ENCODE data around the gene SMKR1.
"Not testable (repeated sequence)": the region's sequence is repeated elsewhere in the genome, so short reads cannot be mapped to it uniquely, and the experiment has no call there.

SMKR1 gene

DNA sequence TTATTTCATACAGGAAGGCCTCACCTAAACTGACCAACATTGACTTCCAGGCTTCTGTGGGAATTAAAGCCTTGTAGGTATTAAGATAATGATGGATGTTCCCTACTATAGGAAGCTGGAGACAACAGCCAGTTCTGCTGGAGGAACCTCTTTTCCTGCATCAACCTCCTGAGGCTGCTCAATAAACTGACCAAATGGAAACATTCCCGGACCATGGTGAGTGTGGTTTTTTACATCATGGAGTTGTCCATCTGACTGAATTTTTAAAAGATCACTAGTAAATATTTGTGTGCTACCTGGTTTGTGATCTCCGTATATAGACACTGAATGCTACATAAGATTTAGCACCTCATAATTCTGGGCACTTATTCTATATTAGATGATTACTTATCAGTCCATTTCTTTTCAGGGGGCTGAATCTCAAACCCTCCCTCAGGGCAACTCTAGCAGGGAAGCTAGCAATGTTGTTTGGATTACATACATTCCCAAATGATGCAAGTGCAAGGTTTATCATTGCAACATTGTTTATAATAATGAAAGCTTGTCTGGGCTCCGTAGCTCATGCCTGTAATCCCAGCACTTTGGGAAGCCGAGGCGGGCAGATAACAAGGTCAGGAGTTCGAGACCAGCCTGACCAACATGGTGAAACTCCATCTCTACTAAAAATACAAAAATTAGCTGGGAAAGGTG, 21.5 kb upstream of the SMKR1 start:
- FAIRE-seq = no peak
- no peak for DNase-seq (ENCODE audit: insufficient read length, low spot score)

DNA sequence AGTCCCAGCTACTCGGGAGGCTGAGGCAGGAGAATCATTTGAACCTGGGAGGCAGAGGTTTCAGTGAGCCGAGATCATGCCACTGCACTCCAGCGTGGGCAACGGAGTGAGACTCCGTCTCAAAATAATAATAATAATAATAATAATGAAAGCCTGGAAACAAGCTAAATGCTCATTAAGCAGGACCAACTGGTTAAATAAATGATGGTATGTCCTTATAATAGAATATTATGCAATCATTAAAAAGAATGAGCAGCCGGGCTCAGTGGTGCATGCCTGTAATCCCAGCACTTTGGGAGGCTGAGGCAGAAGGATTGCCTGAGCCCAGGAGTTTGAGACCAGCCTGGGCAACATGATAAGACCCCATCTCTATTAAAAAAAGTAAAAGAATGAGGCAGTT, 21.0 kb upstream of the SMKR1 start:
- not testable (repeated sequence) for FAIRE-seq; DNase-seq (ENCODE audit: insufficient read length, low spot score)

DNA sequence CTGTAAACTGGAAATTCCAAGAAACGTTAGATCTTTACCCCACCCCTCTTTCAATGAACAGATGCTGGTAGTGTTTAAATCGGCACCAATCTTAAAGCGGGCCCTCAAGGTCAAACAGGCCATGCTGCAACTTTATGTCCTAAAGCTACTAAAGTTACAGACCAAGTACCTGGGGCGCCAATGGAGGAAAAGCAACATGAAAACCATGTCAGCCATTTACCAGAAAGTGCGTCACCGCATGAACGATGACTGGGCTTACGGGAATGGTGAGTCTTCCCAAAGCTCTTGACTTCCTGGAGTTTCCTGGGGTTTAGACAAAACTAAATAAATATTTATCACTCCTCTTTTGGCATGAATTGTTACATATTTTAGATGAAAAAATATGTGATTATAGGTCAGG, 19.6 kb upstream of the SMKR1 start:
- FAIRE-seq = no peak
- no peak for DNase-seq (ENCODE audit: insufficient read length, low spot score)

DNA sequence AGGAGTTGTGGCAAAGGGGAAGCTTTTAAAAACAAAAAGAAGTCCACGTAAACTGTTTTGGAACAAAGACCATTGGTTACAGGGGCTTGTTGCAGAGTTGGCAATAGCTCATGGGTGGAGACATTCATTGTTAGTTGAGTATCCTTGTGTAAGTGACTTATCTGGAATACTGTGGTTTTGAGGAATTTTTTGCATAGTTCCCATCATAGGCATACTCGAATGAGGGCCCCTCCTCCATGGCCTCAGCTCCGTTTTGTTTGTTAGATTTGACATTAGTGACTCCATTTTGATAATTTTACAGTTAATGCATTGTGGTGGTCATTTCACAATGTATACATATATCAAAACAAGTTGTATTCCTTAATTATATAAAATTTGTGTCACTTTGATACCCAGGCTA, 12.8 kb upstream of the SMKR1 start:
- no peak for FAIRE-seq
- DNase-seq (ENCODE audit: insufficient read length, low spot score) = no peak

DNA sequence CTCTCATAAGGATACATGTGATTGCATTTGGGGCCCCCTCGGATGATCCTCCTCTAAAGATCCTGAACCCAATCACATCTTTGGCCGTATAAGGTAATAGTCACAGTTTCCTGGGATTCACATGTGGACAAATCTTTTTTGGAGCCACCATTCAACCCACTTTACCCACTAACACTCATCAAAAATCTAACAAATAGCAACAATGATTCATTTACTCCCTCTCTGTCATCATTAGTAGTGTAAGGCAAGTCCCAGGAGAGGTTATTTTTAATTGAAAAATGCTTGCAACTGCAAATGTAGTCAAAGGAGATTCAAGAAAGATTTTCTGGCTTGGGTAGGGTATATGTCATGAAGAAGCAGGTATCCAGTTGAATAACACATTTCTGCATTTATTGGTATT, 9.9 kb upstream of the SMKR1 start:
- no peak for DNase-seq (ENCODE audit: insufficient read length, low spot score)
- no peak for FAIRE-seq

DNA sequence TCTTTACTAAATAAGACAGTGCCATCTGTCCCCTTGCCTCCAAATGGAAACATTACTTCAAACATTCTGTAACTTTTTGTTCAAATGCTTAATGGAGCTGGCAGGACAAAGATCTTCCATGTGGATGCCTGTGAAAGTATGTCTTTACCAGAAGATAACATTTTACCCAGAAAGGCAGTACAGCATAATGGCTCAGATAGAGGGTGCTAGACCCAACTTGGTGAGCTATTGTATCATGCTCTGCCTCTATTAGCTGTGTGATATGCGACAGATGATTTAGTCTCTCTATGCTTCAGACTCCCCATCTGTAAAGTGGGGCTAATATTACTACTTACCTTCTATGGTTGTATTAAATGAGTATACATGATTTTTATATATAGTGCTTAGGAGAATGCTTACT, 8.8 kb upstream of the SMKR1 start:
- DNase-seq (ENCODE audit: insufficient read length, low spot score) (no peak), FAIRE-seq (no peak)

DNA sequence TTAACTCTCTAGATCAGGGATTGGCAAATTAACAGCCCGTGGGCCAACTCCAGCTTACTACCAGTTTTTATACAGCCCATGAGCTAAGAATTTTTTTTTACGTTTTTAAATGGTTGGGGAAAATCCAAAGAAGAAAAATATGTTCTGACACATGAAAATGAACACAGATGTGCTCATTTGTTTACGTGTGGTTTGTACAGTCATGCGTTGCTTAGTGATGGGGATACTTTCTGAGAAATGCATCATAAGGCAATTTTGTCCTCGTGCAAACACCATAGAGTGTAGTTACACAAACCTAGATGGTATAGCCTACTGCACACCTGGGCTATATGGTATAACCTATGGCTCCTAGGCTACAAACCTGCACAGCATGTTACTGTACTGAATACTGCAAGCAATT, 8.3 kb upstream of the SMKR1 start:
- FAIRE-seq = no peak
- DNase-seq (ENCODE audit: insufficient read length, low spot score) = no peak

DNA sequence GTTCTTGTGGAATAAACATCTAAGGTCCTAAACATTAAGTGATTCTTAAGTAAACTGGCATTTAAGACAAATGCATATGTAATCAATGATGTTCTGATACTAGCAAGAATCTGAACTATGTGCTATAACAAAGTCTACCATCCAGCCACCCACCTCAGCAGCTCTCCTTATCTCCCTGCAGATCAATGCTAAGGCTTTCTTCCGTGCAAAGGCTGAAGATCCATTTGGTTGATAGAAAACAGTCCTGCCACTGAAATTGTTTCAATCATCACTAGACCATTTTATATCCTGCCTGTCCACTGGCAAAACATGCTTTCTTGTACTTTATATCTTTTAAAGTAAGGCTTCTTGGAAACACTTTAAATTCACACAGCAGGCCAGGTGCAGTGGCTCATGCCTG, 6.3 kb upstream of the SMKR1 start:
- FAIRE-seq (no peak), DNase-seq (ENCODE audit: insufficient read length, low spot score) (no peak)

DNA sequence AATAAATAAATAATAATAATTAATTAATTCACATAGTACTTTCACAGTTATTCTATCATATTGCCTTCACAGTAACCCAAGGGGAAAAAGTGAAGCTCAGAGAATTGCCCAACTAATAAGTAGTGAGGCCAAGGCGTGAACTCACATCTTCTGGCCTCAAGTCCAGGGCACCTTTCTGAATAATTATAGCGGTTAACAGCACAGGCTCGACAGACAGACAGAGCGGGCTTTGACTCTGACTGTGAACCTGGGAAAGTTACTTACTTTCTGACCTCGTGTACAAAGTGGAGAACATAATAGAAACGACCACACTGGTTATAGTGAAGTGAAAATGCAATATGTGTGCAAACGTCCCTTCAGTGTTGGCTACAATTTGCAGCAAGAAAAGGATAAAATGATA, 5.7 kb upstream of the SMKR1 start:
- DNase-seq (ENCODE audit: insufficient read length, low spot score) (no peak), FAIRE-seq (no peak)

DNA sequence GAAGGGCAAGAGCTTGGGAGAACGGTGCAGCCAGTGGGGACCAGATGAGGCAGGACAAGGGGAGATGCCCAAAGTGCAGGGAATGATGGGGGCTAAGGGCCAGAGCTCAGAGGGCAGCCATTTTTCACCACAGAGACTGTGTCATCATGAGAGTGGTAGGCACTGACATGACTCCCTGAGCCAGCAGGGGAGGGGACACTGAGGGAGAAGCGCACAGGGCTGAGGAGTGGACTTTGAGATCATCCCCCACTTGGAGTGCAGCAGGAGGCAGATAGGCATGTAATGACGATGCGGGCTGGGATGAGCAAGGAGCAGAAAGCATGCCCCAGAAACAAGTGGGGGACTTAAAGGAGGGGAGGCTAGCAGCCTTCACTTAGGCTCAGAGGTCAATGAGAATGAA, 5.2 kb upstream of the SMKR1 start:
- no peak for DNase-seq (ENCODE audit: insufficient read length, low spot score)
- no peak for FAIRE-seq

DNA sequence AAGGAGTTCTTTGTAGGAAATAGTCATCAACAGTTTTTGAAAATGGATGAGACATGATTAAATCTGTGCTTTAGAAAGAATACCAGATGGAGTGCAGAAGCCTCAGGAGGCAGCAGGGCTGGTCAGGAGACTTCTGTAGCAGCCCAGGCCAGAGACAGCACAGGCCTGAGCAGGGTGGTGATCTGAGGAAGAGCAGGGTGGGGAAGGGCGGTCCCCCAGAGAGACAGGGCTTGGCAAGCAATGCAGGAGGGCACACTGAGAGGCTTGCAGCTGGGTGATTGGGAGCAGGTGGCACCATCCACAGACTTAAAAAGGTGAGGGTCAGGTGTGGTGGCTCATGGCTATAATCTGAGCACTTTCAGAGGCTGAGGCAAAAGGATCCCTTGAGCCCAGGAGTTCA, 4.3 kb upstream of the SMKR1 start:
- DNase-seq (ENCODE audit: insufficient read length, low spot score) (no peak), FAIRE-seq (no peak)

DNA sequence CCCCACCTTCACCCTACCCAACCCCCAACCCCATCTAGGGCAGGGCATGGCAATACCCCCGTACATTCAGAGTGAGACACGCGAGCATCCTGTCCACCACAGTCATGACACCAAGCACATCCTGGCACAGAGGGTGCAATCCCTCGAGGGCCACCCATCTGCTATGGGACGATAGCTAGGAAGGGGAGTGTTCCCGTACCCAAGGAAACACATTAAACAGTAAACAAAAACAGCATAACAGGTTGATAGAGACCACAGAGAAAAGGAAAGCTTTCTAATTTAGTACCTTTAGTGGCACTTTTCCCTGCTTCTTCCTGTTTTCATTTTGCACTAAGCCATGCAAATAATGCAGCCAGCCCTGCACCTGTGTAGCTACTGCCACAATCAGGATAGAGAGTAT, 2.3 kb upstream of the SMKR1 start:
- DNase-seq (ENCODE audit: insufficient read length, low spot score) (no peak), FAIRE-seq (no peak)

DNA sequence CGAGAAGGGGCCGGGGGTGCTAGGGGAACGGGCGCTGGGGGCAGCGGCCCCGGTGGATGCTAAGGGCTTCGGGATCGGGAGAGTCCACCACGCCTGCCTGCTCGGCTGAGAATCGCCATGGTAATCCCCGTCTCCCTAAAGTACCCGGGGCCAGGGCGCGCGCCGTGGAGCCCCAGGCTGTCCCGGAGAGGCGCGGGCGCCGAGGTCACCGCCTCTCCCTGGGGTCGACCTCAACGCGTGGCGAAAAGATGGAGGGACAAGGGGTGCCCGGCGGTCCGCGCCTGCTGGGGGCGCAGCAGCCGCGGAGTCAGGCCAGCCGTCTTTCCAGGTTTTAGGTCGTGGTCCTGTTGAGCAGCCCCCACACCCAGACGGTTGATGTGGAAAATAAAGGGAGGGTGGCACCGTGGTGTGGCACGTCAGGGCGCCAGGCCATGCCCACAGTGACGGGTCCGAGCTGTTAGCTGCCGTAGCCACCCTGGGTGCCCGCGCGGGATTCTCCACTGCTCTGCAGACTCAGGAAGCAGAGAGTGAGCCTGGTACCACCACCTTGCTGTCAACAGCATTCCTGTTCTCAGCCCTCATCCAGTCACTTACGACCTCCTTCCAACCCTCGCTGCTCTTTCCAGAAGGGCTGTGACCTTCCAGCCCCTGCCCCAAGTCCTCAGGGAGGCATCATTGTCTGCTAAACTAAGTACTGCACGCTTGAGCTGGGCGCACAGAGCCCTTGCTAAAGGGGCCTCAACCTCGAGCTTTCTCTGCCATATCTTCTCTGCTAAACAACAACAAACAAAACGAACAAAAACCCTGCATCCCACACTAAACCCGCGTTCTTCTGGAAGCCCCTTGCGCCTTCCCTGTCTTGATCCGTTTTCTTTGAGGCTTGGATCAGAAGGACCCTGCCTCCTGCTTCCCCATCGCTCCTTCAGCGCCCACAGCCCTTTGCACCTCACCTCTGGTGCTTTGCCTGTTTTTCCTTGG, 666 bp downstream of the SMKR1 start:
- FAIRE-seq (no peak), DNase-seq (ENCODE audit: insufficient read length, low spot score) (no peak)

DNA sequence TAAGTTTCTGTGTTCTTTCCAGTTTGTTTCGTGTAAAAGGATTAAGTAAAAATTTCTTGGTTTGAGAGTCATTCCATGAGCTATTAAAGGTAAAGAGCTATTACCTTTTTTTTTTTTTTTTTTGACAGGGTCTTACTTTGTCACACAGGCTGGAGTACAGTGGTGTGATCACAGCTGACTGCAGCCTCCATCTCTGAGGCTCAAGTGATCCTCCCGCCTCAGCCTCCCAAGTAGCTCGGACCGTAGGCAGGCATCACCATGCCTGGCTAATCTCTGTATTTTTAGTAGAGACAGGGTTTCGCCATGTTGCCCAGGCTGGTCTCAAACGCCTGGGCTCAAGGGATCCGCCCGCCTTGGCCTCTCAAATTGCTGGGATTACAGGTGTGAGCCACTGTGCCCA, 1.4 kb downstream of the SMKR1 start:
- no peak for DNase-seq (ENCODE audit: insufficient read length, low spot score)
- no peak for FAIRE-seq

DNA sequence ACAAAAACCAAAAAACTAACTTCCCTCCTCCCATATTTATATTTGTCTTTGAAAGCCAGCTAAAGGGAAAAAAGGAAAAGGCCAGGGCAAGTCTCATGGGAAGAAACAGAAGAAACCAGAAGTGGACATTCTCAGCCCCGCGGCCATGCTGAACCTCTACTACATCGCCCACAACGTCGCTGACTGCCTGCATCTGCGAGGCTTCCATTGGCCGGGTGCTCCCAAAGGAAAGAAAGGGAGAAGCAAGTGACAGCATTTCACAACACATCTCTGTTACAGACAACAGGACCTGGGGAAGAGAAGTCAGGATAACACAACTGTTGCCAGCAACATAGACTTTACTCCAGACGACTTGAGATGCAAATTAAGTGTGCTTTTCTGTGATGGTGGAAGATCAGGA, 9.9 kb downstream of the SMKR1 start:
- no peak for FAIRE-seq

DNA sequence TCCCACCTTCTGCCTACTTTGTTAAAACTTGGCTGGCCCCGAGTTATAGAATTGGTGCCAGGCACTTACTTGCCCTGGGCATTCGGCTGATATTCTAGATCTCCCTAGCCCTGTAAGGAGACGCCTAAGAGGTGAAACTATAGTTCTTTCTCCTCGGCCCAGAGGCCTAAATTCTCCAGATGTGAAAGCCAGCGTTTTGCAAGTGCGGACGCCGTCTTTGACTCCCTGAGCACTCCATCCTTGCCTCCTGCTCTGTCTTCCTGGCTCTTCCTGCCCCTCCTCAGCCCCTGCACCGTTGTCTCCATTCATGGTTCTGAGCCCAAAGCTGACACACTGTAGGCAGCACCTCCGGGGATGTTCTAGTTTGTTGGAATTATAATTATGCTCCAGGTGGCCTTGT, 11.2 kb downstream of the SMKR1 start:
- DNase-seq (ENCODE audit: insufficient read length, low spot score) = no peak
- no peak for FAIRE-seq

More for the DNA sequence above, 9.9 kb downstream of the SMKR1 start:
- DNase-seq (ENCODE audit: insufficient read length, low spot score) = no peak

DNA sequence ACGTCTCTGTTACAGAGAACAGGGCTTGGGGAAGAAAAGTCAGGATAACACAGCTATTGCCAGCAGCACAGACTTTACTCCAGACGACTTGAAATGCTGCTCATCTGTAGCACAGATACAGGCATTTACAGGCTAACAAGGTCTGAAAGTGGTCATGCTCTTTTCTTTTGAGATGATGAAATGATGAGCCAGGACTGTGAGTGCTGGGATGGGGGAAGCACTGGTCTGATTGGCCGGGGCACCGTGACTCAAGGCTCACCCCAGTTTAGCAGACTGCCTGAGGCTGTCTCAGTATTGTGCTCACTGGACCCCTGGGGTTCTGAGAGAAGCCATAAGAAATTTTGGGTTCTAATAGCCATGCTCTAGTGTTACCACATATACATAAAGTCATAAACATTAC, 12.4 kb downstream of the SMKR1 start:
- no peak for FAIRE-seq

DNA sequence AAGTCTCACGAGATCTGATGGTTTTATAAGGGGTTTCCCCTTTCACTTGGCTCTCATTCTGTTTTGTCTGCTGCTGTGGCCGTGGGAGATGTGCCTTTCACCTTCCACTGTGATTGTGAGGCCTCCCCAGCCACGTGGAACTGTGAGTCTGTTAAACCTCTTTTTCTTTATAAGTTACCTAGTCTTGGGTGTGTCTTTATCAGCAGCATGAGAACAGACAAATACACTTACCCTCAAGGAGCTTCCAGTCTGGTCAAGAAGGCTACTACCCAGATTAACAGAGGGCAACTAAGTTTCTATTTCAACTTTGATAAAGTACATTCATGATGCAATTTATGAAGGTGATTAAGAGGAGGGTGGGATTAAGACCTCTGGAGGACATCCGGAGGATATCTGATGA, 13.1 kb downstream of the SMKR1 start:
- DNase-seq (ENCODE audit: insufficient read length, low spot score) (no peak), FAIRE-seq (no peak)

More for the DNA sequence above, 12.4 kb downstream of the SMKR1 start:
- no peak for DNase-seq (ENCODE audit: insufficient read length, low spot score)

DNA sequence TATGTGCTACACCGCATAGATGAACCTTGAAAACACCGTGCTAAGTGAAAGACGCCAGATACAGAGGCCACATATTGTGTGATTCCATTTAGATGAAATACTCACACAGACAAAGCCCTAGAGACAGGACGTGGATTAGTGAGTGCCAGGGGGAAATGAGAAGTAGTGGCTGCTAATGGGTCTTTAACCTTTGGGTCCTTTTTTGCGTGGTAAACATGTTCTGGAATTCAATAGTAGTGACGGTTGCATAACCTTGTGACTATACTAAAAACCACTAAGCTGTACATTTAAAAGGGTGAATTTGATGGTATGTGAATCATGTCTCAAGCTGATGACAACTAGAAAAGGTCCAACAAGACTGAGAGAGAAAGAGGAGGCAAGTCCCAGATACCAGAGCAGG, 15.6 kb downstream of the SMKR1 start:
- FAIRE-seq = no peak
- no peak for DNase-seq (ENCODE audit: insufficient read length, low spot score)

DNA sequence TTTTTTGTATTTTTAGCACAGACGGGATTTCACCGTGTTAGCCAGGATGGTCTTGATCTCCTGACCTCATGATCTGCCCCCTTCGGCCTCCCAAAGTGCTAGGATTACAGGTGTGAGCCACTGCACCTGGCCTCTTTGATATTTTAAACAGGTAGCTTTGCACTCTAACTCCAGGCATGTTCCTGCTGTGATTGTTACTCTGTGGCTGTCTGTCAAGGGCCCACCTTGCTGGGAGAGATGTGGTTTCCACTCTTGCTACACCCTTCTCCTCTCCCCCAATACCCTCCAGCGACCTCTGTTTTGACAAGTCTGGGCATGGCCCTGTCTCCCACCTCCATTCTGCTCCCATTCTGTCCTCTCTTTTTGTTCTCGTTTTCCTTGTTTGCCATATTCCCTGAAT, 17.1 kb downstream of the SMKR1 start:
- DNase-seq (ENCODE audit: insufficient read length, low spot score) (no peak), FAIRE-seq (no peak)

DNA sequence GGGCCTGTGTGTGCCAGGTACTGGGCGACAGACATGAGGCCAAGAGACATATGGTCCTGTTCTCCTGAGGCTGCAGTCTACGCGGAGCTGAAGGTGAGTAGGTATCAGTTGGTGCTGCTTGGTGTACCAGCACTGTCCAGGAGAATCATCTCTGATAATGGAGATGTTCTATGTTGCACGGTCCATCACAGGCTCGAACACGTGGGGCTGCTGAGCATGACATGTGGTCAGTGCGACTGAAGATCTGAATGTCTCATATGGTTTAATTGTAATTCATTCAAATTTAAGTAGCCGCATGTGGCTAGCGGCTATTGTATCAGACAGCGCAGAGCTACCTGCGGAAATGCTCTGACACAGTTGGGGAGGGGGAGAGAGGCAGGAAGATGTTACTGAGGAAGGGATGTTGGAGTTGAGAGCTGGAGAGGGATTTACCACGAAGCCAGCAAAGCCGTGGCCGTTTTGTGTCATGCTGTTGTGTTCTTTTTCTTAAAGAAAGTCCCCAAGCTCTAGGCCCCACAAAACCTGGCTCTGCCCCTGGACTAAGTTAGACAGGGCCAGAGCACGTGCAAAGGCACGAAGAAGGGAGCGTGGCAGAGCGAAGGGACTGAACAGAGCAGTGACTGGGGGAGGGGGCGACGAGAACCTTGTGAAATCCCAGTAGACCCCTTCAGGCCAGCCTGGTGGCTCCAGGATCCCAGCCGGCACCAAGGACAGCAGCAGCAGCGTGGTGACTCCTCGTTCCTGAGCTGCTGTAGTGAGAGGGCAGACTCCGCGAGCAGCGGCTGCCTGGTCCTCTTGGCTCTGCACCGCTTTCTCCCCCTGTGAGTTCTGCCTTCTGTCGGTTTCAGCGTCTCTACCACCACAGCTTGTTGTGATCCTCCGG, 20.0 kb downstream of the SMKR1 start:
- FAIRE-seq = no peak
- no peak for DNase-seq (ENCODE audit: insufficient read length, low spot score)

All from GM19239 (cell line).